Astrocyte (in vitro differentiated cells and primary cell): ENCODE measurements around the gene FAM43B. TPM values are rescaled to one million over a fixed set of nuclear protein-coding genes. Genes with fewer than 3 reads are reported as not detected.

Experiments used
- DNase-seq: peaks from one replicate; pipeline ENCODE4 v3.0.0-alpha.2; 2010; ENCODE audit warnings: low read depth
- FAIRE-seq: peaks from 2 replicates; lab custom pipeline; 2011; peaks lifted over from hg19 to GRCh38; lab: Jason Lieb, UNC
- H2AFZ ChIP-seq: 2 replicates; pipeline ENCODE4 v1.6.0; 2012; ENCODE audit warnings: low read depth, low read length, inconsistent platforms
- H3K27ac ChIP-seq: 2 replicates; pipeline ENCODE4 v1.5.1; 2011; ENCODE audit warnings: low read depth, low read length, inconsistent platforms
- H3K27me3 ChIP-seq: 2 replicates; pipeline ENCODE4 v1.6.0; 2011; ENCODE audit warnings: low read length, inconsistent platforms; ENCODE audit not compliant: insufficient read depth
- H3K36me3 ChIP-seq: 2 replicates; pipeline ENCODE4 v1.5.1; 2011; ENCODE audit warnings: low read length, inconsistent platforms; ENCODE audit not compliant: insufficient read depth
- H3K4me1 ChIP-seq: 2 replicates; pipeline ENCODE4 v1.5.1; 2011; ENCODE audit warnings: low read length, inconsistent platforms; ENCODE audit not compliant: insufficient read depth
- H3K4me2 ChIP-seq: 2 replicates; pipeline ENCODE4 v1.6.0; 2012; ENCODE audit warnings: low read length, inconsistent platforms
- H3K4me3 ChIP-seq: 2 replicates; pipeline ENCODE4 v1.5.1; 2011; ENCODE audit warnings: low read depth, mild to moderate bottlenecking, low read length, inconsistent platforms; ENCODE audit not compliant: insufficient read depth
- H3K79me2 ChIP-seq: 2 replicates; pipeline ENCODE4 v1.6.0; 2012; ENCODE audit warnings: mild to moderate bottlenecking, low read length, inconsistent platforms; ENCODE audit not compliant: insufficient read depth
- H3K9ac ChIP-seq: 2 replicates; pipeline ENCODE4 v1.6.0; 2012; ENCODE audit warnings: mild to moderate bottlenecking, low read length, inconsistent platforms
- H3K9me3 ChIP-seq: 2 replicates; pipeline ENCODE4 v1.5.1; 2012; ENCODE audit warnings: low read depth, mild to moderate bottlenecking, low read length, inconsistent platforms; ENCODE audit not compliant: insufficient read depth
- H4K20me1 ChIP-seq: 2 replicates; pipeline ENCODE4 v1.6.0; 2012; ENCODE audit warnings: low read length, inconsistent platforms; ENCODE audit not compliant: insufficient read depth
- H3K27ac Mint-ChIP-seq: one replicate; pipeline ENCODE4 v1.8.0; 2021; ENCODE audit warnings: mild to moderate bottlenecking, mixed read lengths; ENCODE audit not compliant: unreplicated experiment
- H3K27me3 Mint-ChIP-seq: one replicate; pipeline ENCODE4 v1.8.0; 2021; ENCODE audit warnings: low read depth, mixed read lengths; ENCODE audit not compliant: unreplicated experiment
- H3K36me3 Mint-ChIP-seq: one replicate; pipeline ENCODE4 v1.8.0; 2021; ENCODE audit warnings: low read depth, mixed read lengths; ENCODE audit not compliant: unreplicated experiment
- H3K4me1 Mint-ChIP-seq: one replicate; pipeline ENCODE4 v1.8.0; 2021; ENCODE audit warnings: low read depth, mixed read lengths; ENCODE audit not compliant: unreplicated experiment
- H3K4me3 Mint-ChIP-seq: one replicate; pipeline ENCODE4 v1.8.0; 2021; ENCODE audit warnings: mild to moderate bottlenecking, moderate library complexity, mixed read lengths; ENCODE audit not compliant: unreplicated experiment
- H3K9me3 Mint-ChIP-seq: one replicate; pipeline ENCODE4 v1.8.0; 2021; ENCODE audit warnings: mild to moderate bottlenecking, mixed read lengths; ENCODE audit not compliant: unreplicated experiment
- EZH2 ChIP-seq: IDR thresholded peaks from 2 replicates; pipeline ENCODE4 v1.6.1; 2012; ENCODE audit warnings: mild to moderate bottlenecking, low read length, inconsistent platforms; ENCODE audit not compliant: insufficient read depth
- total RNA-seq: library from RNA; stranded (reverse); gene quantifications from 2 replicates; pipeline ENCODE4 v1.2.1, GENCODE V29; 2021
- TF ChIP-seq, protein P1 (sequence below): IDR thresholded peaks from 2 replicates; pipeline ENCODE4 v1.5.1; 2011; ENCODE audit warnings: low read depth, mild to moderate bottlenecking, inconsistent platforms, low read length, moderate library complexity; ENCODE audit not compliant: insufficient read depth

FAM43B gene
- total RNA-seq, 1 donor from 2014 or later, result 0.27 TPM

DNA sequence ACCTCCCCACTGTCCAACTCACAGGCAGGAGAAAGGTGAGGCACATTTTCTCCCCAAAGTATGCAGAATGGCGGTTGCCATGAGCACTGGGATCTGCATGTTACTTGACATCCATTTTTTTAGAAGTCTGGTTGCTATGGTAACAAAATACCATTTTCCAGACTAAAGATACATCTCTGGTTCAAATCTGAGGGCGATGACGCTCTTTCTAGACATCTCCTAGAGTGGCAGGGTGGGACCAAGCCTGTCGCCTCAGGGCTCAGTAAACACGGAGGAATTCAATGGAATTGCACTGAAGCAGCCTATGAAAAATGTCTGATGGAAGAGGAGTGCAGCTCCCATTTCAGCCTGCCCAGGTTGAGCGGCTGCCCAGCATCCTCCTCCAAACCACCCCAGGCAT is 21.5 kb upstream of the FAM43B start:
- H3K27me3 Mint-ChIP-seq, result peaks cover 84% of the 10 kb centered on the region

DNA sequence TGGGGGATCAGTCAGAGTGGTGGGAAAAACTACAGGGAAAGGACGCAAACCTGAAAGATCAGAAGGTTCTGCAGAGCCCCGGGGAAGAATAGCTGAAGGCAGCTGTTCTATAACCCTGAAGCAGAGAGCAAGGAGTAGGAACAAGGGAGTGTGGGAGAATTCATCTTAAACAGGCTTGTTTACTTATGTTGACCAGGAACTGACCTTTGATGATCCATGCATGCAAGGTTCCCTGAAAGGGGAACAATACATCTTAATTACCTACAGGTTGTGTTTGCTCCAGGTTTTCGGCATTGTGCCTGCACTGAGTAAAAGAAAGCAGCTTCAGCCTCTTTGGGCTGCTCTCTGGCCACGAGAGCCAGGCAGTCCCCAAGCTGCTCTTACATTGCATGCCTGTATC is 18.7 kb upstream of the FAM43B start:
- H3K9ac ChIP-seq, result no peak overlapping the region
- no peaks in the 10 kb centered on the region for H3K79me2 ChIP-seq
- Mint-ChIP-seq H3K4me3 (no peak overlapping the region), H3K9me3 (peaks cover 2% of the 10 kb centered on the region), H3K36me3 (no peaks in the 10 kb centered on the region), H3K27ac (no peak overlapping the region), H3K4me1 (no peaks in the 10 kb centered on the region), H3K27me3 (peaks cover 80% of the 10 kb centered on the region)
- H3K9me3 ChIP-seq, result peaks cover 5% of the 10 kb centered on the region
- no peak overlapping the region for H2AFZ ChIP-seq
- peaks cover 48% of the 10 kb centered on the region for H3K27me3 ChIP-seq
- H3K4me1 ChIP-seq, result no peaks in the 10 kb centered on the region
- TF ChIP-seq, protein P1, sequence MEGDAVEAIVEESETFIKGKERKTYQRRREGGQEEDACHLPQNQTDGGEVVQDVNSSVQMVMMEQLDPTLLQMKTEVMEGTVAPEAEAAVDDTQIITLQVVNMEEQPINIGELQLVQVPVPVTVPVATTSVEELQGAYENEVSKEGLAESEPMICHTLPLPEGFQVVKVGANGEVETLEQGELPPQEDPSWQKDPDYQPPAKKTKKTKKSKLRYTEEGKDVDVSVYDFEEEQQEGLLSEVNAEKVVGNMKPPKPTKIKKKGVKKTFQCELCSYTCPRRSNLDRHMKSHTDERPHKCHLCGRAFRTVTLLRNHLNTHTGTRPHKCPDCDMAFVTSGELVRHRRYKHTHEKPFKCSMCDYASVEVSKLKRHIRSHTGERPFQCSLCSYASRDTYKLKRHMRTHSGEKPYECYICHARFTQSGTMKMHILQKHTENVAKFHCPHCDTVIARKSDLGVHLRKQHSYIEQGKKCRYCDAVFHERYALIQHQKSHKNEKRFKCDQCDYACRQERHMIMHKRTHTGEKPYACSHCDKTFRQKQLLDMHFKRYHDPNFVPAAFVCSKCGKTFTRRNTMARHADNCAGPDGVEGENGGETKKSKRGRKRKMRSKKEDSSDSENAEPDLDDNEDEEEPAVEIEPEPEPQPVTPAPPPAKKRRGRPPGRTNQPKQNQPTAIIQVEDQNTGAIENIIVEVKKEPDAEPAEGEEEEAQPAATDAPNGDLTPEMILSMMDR, result no peak
- no peak for TF ChIP-seq EZH2
- no peak overlapping the region for H3K4me2 ChIP-seq
- H3K36me3 ChIP-seq, result no peaks in the 10 kb centered on the region
- H4K20me1 ChIP-seq, result no peaks in the 10 kb centered on the region
- no peak for FAIRE-seq
- no peak overlapping the region for H3K27ac ChIP-seq
- no peak for DNase-seq
- H3K4me3 ChIP-seq, result no peak overlapping the region

More for the DNA sequence above, 21.5 kb upstream of the FAM43B start:
- Histone ChIP-seq H3K4me2 (no peak overlapping the region), H3K27ac (no peak overlapping the region), H3K9ac (no peak overlapping the region), H3K36me3 (no peaks in the 10 kb centered on the region), H3K9me3 (peaks cover 5% of the 10 kb centered on the region), H4K20me1 (no peaks in the 10 kb centered on the region), H3K4me1 (no peaks in the 10 kb centered on the region), H2AFZ (no peak overlapping the region), H3K79me2 (no peaks in the 10 kb centered on the region), H3K27me3 (peaks cover 50% of the 10 kb centered on the region), H3K4me3 (no peak overlapping the region)
- Mint-ChIP-seq H3K27ac (no peak overlapping the region), H3K4me1 (no peaks in the 10 kb centered on the region), H3K9me3 (peaks cover 2% of the 10 kb centered on the region), H3K36me3 (no peaks in the 10 kb centered on the region), H3K4me3 (no peak overlapping the region)
- DNase-seq (no peak), FAIRE-seq (no peak)
- no peak for TF ChIP-seq EZH2

DNA sequence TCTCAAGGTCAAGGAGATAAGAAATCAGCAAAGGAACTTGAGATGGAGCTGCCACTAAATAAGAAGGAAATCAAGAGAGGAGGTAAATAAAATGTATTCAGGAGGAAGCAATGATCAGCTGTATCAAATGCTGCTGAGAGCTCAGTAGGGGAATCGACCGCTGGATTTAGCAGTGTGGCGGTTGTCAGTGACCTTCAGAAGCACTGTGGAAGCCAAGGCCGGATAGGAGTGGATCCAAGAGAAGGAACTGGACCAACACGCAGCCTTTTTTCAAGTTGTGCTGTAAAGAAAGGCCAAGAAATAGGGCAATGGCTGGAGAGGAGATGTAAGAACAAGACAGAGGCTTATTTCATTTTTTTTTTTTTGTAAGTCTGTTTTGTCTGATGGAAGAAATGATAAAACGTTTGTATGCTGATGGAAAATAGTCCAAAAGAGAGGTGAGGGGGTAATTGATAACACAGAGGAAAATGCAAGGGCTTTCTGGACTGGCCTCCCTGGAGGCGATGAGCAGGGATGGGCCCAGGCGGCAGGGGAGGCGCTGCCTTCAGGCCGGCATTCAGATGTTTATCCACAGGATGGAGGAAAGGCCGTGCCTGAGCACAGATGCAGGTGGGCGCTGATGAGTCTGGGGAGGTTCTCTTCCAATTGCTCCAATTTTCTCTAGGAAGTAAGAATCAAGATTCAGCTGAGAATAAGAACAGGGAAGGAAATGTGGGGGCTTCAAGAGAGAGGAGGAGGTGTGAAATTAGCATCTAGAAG is 17.5 kb upstream of the FAM43B start:
- no peak for DNase-seq
- Mint-ChIP-seq H3K9me3 (peaks cover 2% of the 10 kb centered on the region), H3K27ac (peak overlapping the region; percentile 4), H3K36me3 (no peaks in the 10 kb centered on the region), H3K27me3 (peaks cover 79% of the 10 kb centered on the region), H3K4me1 (no peaks in the 10 kb centered on the region), H3K4me3 (no peak overlapping the region)
- Histone ChIP-seq H3K27ac (no peak overlapping the region), H3K9ac (no peak overlapping the region), H3K79me2 (no peaks in the 10 kb centered on the region), H3K36me3 (no peaks in the 10 kb centered on the region), H3K27me3 (peaks cover 45% of the 10 kb centered on the region), H2AFZ (no peak overlapping the region), H3K4me1 (no peaks in the 10 kb centered on the region), H3K9me3 (no peaks in the 10 kb centered on the region), H4K20me1 (no peaks in the 10 kb centered on the region), H3K4me3 (no peak overlapping the region), H3K4me2 (no peak overlapping the region)
- TF ChIP-seq, protein P1, result no peak
- no peak for TF ChIP-seq EZH2
- no peak for FAIRE-seq
